GM18505 (cell line): ENCODE data around the gene SMARCD1.

Experiments used
- ATAC-seq: cut with Tn5 transposase; IDR thresholded peaks from one replicate; pipeline ENCODE4 v1.9.1; 2021; ENCODE audit not compliant: unreplicated experiment
- POLR2A ChIP-seq: IDR thresholded peaks from 4 replicates; pipeline ENCODE4 v1.6.1; 2011; ENCODE audit warnings: borderline replicate concordance; ENCODE audit not compliant: insufficient read depth, insufficient read length; ENCODE audit errors: extremely low read depth

Gene SMARCD1

GRCh38 chr12:50060120-50060468 lies 25.0 kb upstream of the SMARCD1 start:
- ATAC-seq = no peak
- no peak for TF ChIP-seq POLR2A

- ATAC-seq = no peak
- no peak for TF ChIP-seq POLR2A
These were observed 24.0 kb upstream of the SMARCD1 start for GRCh38 chr12:50061171-50061570.

GRCh38 chr12:50061946-50062686 lies 23.0 kb upstream of the SMARCD1 start:
- no peak for TF ChIP-seq POLR2A
- ATAC-seq = no peak

- ATAC-seq = no peak
These were observed 22.2 kb upstream of the SMARCD1 start for GRCh38 chr12:50062728-50063460.

GRCh38 chr12:50065726-50066310 lies 19.3 kb upstream of the SMARCD1 start:
- no peak for ATAC-seq
- no peak for TF ChIP-seq POLR2A

More at GRCh38 chr12:50062728-50063460, 22.2 kb upstream of the SMARCD1 start:
- TF ChIP-seq POLR2A = no peak

GRCh38 chr12:50066402-50066801 lies 18.7 kb upstream of the SMARCD1 start:
- no peak for ATAC-seq
- TF ChIP-seq POLR2A = no peak

GRCh38 chr12:50069069-50069468 lies 16.1 kb upstream of the SMARCD1 start:
- ATAC-seq = no peak
- no peak for TF ChIP-seq POLR2A

- no peak for ATAC-seq
- TF ChIP-seq POLR2A = no peak
These were observed 15.6 kb upstream of the SMARCD1 start for GRCh38 chr12:50069539-50069938.

GRCh38 chr12:50070314-50071060 lies 14.7 kb upstream of the SMARCD1 start:
- TF ChIP-seq POLR2A = no peak
- ATAC-seq = no peak

GRCh38 chr12:50072198-50072907 lies 12.8 kb upstream of the SMARCD1 start:
- no peak for TF ChIP-seq POLR2A
- ATAC-seq = no peak

GRCh38 chr12:50073206-50073605 lies 11.9 kb upstream of the SMARCD1 start:
- no peak for ATAC-seq
- no peak for TF ChIP-seq POLR2A

- ATAC-seq = no peak
- no peak for TF ChIP-seq POLR2A
These were observed 11.4 kb upstream of the SMARCD1 start for GRCh38 chr12:50073712-50074111.
